Suprapubic skin (tissue), 4 donors: ENCODE measurements around the gene CNTN2.

Source experiments
- CTCF ChIP-seq, 2 donors: fragments of 200-600 bp in 1 of 2; fragments of 450-650 bp in 1 of 2; sonication (generic) in 1 of 2; IDR thresholded peaks; one replicate each; pipeline ENCODE4 v1.5.1; 2016 to 2019; ENCODE audit warnings: antibody characterized with exemption in 2 of 2, mild to moderate bottlenecking in 1 of 2, moderate library complexity in 1 of 2
- EP300 ChIP-seq: sonication (generic); formaldehyde crosslinking; IDR thresholded peaks from one replicate; pipeline ENCODE4 v1.6.1; 2017; ENCODE audit warnings: antibody characterized with exemption
- POLR2A ChIP-seq, 2 donors: fragments of 450-650 bp; IDR thresholded peaks; one replicate each; pipeline ENCODE4 v1.6.1; 2017; ENCODE audit warnings: antibody characterized with exemption in 2 of 2, mild to moderate bottlenecking in 2 of 2, moderate library complexity in 2 of 2
- POLR2AphosphoS5 ChIP-seq, 3 donors: sonication (generic); formaldehyde crosslinking; IDR thresholded peaks; one replicate each; pipeline ENCODE4 v1.6.1; 2017; ENCODE audit warnings: antibody characterized with exemption in 3 of 3

- no peak for TF ChIP-seq POLR2AphosphoS5 (IDR thresholded peaks at IDR 0.05)
- TF ChIP-seq CTCF (IDR thresholded peaks at IDR 0.05) = no peak
- TF ChIP-seq POLR2A (IDR thresholded peaks at IDR 0.05) = no peak
- TF ChIP-seq EP300 = no peak
These were observed 34.1 kb upstream of the CNTN2 start for GRCh38 chr1:205008896-205009295.
